ENCODE results near the gene WDFY2.
A peak's percentile ranks its signal among the peaks of the same experiment; 100 is the strongest.

The WDFY2 gene

DNA sequence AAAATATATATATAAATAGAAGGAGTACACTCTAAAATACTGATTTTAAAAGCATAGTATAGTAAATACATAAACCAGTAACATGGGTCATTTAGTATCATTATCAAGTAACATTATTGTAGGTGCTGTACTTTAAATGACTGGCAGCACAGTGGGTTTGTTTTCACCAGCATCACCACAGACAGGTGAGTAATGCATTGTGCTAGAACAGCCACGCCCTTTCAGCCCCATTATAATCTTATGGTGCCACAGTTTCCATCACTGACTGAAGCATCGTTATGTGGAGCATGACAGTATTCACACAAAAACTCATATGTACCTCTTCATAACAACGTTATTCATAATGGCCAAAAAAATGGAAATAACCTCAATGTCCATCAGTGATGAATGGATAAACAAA, 131.4 kb downstream of the WDFY2 start:
- DNase-seq = no peak

DNA sequence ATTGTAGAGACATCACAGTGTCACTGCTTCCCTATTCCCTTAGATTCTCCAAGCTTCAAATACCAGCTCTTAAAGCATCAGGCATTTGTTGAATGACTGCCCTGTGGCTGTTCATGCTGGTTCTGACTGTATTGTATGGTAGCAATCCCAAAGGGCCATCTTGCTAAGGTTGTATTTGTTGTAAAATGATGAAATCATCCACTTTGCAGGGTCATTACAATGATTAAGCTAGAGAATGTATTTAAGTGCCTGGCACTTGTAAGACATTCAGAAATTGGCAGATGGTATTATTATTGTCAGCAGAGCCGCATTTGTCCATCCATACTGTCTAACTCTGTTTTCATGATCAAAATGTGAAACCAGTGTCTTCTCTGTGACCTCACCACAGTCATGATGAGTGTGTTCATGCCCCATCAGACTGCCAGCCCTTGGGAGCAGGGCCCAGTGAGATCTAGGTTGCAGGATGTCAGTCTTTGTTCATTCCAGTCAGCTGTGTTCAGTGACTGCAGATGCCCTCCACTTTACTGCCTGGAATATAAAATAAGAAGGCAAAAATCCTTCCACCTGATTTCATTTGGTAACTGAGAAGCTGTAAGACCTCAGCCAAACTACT, 133.6 kb downstream of the WDFY2 start:
- DNase-seq = peak; percentile 2

- no peak for DNase-seq
Observed at GRCh38 chr13:51719394-51719793, 135.1 kb downstream of the WDFY2 start.

- no peak for DNase-seq
Observed at GRCh38 chr13:51721496-51721895, 137.2 kb downstream of the WDFY2 start.

GRCh38 chr13:51723529-51723928, 139.3 kb downstream of the WDFY2 start:
- no peak for DNase-seq

DNA sequence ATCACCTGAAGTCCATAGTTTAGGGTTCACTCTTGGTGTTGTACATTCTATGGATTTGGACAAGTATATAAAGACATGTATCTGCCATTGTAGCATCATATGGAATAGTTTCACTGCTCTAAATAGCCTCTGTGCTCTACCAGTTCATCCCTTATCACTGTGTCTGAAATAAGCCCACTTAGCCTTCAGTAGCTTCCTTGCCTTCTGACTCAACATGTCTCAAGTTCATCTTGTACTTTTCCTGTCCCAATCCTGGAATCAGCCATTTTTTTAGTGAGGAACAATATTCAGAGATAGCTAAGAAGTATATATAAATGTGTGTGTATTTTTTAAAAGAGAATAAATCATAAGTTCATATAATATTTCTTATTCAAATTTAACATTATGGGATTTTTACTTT, 140.5 kb downstream of the WDFY2 start:
- no peak for DNase-seq

DNA sequence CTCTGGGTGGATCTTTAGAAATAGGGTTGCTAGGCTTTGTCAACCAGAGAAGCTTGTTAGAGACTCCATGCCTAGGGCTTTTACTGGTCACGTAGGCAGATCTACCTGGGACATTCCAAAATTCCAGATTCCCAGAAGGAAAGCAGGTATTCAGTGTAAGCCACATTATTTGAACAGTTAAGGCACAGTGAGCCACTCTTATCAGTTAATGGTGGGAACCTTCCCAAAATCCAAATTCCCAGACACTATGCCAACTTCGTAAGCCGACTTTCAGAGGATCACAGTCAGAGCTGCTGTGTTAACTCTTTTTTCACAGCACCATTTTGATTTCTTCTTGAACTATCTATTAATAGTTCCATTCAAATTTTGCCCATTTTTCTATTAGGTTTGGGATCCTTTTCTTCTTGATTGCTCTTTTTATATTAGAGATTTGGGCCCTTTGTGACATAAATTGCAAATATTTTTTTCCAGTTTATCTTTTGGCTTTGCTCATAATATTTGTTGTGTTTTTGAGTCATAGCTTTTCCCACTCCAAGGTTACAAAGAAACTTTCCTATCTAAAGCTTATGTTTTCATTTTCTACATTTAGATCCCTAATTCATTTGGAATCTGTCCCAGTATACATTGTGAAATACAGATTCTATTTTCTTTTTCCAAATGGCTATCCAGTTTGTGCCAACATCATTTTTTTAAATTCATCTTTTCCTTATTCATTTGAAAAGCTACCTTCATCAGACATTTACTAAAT, 142.4 kb downstream of the WDFY2 start:
- DNase-seq = no peak

DNA sequence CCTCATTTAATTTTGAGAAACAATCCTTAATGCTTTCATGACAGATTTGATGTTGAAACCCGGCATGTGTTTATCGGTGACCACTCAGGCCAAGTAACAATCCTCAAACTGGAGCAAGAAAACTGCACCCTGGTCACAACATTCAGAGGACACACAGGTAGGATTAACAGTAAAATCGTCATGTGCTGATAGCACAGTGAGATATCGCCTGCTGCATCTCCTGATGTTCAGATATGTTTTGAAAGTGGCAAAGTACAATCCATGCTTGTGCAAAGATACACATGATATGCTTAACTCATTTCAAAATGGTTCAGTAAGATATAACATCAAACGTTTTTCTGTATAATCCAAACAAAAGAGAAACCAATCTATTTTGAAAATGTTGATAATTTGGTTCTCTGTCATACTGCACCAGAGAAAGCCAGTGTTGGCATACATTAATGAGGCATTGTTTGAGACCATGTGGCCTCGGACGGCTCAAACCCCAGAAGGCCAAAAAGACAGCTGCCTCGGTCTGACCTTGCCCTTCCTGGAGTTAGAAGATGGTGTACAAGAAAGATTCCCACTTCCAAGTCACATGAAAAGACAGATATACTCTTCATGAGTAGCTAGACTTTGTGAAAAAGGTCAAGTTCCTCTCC, 143.5 kb downstream of the WDFY2 start:
- no peak for DNase-seq

DNA sequence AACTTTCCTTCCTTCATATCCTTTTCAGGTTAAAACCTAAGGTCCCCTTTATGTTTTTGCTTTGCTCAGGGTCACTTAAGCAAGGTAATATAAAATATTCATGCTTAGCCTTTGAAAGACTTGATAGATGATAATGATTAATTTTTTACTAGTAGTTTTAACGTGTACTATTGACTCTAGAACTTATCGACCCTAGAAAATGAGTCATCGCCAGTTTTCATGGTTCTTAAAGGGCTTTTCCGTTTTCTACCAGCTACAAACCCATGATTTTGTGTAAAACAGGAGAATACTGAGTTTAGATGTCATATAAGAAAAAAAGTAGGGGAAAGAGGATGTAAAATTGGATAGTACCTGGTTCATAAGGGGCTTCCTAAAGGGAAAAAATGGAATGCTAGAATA, 144.0 kb downstream of the WDFY2 start:
- DNase-seq = no peak

DNA sequence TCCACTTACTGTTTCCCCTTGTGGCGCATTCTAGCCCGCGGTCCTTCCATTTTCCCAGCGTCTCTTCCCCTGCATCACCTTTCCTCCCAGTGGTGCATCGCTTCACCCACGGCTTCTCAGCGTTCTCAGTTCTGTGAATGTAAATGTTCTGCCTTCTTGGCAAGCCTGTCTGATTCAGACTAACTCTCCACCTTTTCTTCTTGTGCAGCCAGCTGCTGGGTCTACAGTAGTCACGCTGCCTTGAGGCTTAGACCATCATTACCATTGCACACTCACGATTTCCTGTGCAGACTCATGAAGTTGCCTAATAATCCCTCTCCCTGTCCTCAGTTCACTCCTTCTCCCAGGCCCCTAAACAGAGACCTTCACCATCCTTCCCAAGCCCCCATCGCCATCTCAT, 144.7 kb downstream of the WDFY2 start:
- no peak for DNase-seq

GRCh38 chr13:51729866-51730553, 145.7 kb downstream of the WDFY2 start:
- DNase-seq = no peak

GRCh38 chr13:51730927-51731326, 146.7 kb downstream of the WDFY2 start:
- no peak for DNase-seq

GRCh38 chr13:51731759-51732158, 147.5 kb downstream of the WDFY2 start:
- no peak for DNase-seq

DNA sequence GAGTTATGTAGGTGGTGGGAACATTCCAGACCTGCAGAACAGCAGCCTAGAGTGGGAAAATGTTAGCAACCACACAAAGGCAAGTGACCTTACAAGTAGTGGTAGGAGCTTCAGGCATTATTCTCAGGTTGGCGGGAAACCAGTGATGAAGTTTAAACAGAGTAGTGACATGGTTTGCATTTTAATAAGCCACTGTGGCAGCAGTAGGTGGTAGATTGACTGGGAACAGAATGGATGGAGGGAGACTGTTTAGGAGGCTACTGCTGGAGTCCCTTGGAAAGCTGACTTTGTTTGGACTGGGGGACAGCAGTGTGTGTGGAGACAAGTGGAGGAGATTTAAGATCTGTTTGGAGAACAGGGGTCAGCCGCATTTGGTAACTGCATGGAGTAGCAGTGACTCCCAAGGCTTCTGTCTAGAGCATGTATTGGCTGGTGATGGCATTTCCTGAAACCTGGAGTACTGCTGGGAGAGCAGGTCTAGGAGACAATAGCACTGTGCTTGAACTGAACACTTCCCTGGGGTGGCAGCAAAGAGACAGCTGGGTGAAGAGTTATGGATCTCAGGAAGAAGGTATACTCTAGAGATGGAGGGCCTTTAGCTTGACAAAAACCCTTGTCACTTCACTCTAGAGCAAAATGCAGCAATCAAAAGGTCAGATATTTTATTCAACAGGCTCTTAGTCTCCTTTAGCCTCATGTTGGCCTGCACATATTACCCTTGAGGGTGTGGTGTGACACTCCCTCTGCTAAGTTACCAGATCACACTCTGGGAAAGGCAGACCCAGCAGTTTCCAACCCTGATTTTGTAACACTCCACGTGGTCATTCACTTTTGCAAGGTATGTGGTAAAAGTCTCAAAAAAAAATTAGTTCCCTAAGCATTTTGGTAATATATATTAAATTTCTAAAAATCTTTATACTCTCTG, 149.4 kb downstream of the WDFY2 start:
- peak; percentile 5 for DNase-seq

- no peak for DNase-seq
Observed at GRCh38 chr13:51734786-51735185, 150.5 kb downstream of the WDFY2 start.

DNA sequence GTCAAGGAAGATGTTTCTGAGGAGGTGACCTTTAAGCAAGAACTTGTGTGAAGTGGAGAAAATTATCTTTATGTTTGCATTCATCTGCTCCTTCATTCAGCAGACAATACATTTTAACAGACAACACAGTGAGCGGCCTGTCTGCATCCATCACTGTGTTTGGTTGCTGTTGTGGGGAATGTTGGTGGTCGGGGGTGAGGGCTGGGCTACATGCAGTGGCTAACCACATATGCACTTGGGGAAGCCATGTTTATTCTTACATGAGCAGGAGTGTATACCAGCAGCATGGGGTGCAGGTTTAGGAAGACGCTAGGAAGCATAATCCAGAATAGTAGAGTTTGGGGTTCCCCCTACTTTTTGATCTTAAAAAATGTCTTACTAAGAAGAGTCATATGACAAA, 153.3 kb downstream of the WDFY2 start:
- DNase-seq = no peak

- DNase-seq = no peak
Observed at GRCh38 chr13:51738226-51738905, 154.1 kb downstream of the WDFY2 start.

DNA sequence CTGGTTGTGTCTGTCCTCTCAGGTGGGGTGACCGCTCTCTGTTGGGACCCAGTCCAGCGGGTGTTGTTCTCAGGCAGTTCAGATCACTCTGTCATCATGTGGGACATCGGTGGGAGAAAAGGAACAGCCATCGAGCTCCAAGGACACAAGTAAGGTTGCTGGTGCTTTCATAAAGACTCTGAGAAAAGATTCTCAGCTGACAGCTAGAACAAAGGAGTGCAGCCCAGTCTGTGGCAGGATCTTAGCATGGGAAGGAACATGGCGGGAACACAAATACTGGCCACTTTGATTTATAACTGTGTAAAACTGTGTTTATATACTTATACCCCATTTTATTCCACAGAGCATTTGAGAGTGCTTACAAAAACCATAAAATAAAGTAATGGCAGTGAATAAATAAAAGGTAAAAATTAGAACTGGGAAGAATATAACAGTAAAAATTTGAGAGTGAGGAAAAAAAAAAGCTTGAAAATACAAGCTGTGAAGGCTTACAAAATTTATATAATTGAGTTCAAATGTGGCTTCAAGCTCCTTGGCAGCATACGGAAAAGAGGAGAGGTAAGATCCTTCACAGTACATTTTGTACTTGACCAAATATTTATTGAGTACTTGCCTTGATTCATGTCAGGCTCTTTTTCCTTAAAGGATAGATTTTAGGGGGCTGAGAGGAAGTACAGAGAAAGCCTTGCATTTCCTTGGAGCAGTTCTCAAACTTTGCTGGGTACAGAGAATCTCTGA, 154.9 kb downstream of the WDFY2 start:
- DNase-seq = no peak

DNA sequence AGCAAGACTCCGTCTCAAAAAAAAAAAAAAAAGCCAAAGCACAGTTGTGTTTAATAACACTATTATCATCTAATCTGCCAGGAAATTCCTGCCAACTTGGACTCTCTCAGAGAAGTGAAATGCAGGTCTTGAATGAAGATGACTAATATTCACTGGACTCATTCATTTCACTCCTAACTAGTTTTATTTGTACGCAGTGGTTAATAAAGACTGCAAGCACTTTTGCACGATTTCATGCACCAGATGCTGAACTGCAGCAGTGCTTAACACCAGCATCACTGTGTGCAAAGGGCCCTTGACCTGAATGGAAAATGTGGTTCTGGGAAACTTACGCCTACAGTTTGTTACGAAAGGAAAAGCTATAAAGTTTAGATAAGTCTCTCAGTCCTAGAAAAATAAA, 156.4 kb downstream of the WDFY2 start:
- DNase-seq = no peak

DNA sequence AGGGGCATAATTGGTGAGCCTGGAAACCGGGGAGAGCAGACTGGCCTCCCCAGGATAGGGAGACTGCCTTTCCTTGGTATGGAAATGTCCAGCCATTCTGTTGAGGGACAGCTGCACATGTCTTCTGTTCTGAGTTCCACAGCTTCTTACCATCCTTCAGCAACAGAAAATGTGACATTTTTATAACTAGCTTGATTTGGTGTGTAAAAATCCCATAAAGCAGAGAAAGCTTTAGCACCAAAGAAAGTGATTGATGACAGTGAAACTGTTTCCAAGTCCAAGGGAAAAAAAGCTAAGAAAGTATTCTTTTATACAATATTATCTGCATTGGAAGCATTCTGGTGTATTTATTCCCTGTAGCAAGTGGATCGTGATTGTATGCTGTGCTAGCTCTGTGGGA, 157.8 kb downstream of the WDFY2 start:
- DNase-seq = no peak

DNA sequence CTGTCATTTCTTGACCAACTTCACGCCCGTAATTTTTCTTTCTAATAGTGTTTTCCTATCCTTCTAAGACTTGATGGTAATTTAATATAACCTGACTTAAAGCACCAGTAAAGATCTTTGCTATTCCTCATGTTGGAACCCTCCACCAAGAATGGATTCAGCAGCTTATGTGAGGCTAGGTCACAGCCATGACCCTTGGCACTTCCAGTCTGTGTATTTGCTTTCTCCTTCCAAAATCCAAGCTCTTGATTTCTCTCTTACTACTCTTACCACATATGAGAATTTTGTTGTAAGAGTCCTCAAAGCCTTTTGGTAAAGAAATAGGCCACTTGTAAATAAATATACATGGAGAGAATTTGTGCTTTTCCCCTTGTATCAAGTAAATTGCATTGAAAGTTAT, 158.3 kb downstream of the WDFY2 start:
- no peak for DNase-seq
